Embryonic facial prominence (tissue), 1 donor: Measurements from ENCODE around the gene ANKRD40CL.

Source experiments
- DNase-seq: peaks from one replicate; pipeline ENCODE4 v3.0.0-alpha.2; 2016; ENCODE audit errors: extremely low spot score

The ANKRD40CL gene

GRCh38 chr17:50715471-50715870, 51.8 kb downstream of the ANKRD40CL start:
- no peak for DNase-seq

- DNase-seq = no peak
Observed at GRCh38 chr17:50712641-50713040, 54.7 kb downstream of the ANKRD40CL start.
